Sciatic nerve (tissue), 2 donors: Measurements from ENCODE around the gene DOC2A. TPM values are rescaled to one million over a fixed set of nuclear protein-coding genes. Genes with fewer than 3 reads are reported as not detected.
A peak's percentile ranks its signal among the peaks of the same experiment; 100 is the strongest.
"Not testable (repeated sequence)": the region's sequence is repeated elsewhere in the genome, so short reads cannot be mapped to it uniquely, and the experiment has no call there.

Source experiments
- ATAC-seq: fragments of 200-7000 bp; cut with Tn5 transposase; one replicate; pipeline ENCODE4 v1.9.1; 2020; ENCODE audit warnings: mild to moderate bottlenecking, moderate library complexity
- DNase-seq: peaks from one replicate; pipeline ENCODE4 v3.0.0-alpha.2; 2020; ENCODE audit warnings: low spot score
- intact Hi-C: fragments of 100-400 bp; cut with DNase I; formaldehyde crosslinking; loops from one replicate; pipeline ENCODE4 v1.14.2; 2022
- total RNA-seq: library from RNA; stranded (reverse); fragmentation: NEBNext Ultra II Directional; extraction: Animal tissue kit (Norgen Biotek cat#: 25700); gene quantifications from one replicate; pipeline ENCODE4 v1.2.1, GENCODE V29; 2021
- donor health status: DM: no; HTN: no; CAD: no.
- donor health status: DM: no; HTN: no; CAD: no.

DOC2A gene
- total RNA-seq, 1 donor from 2014 or later = 0.67 TPM

DNA sequence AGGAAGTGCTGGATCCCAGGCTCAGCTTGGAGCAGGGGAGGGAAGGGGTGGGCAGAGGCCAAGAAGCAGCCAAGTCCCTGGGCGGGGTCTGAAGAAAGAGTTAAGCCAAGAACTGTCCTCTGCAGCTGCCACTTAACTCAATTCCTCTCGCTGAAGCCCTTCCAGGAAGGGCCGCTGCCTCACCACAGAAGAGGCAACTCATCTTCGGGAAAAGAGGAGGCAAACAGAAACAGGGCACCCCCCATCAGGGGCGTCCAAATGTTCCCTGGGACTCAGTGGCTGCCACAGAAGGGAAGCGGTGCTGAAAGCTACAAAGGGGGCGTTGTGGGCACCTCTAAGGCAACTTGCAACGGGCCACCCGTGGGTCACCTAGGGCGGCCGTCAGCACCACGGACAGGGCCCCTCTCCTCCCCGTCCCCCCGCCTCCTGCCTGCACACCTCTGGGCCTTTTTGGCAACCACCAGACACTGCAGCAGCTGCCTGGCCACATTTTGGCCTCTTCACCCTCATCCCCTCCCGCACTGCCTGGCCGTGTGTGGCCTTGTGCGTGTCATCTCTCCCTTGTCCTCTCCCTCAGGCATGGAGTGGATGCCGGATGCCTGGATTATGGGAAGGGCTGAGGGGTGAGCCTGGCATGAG is 17.7 kb upstream of the DOC2A start:
- ATAC-seq (peak; percentile 43), DNase-seq (no peak)
- intact Hi-C loops = loop anchor here (10.0 kb wide), 1 partner anchor 334 kb away; no protein-coding TSS in a partner anchor

GRCh38 chr16:30027588-30028437 is 17.0 kb upstream of the DOC2A start:
- intact Hi-C loops = loop anchor here (10.0 kb wide), 1 partner anchor 333 kb away; no protein-coding TSS in a partner anchor
- no peak for DNase-seq
- ATAC-seq = no peak

DNA sequence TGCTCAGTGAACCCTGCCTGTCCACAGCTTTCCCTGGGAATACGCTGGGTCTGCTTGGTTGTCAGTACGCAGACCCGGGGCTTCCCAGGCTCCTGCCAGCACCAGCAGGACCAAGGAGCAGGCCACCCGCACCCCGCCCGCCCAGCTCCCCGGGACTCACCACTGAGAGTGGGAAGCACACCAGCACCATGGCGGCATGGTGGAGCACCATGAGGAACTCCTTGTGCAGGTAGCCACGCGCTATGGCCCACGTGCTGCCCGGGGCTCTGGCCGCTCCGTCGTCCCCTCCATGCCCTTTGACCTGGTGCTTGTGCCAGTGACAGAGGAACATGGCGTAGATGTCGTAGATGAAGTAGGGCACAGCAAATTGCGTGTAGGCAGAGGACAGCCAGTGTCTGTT is 15.6 kb upstream of the DOC2A start:
- no peak for DNase-seq
- intact Hi-C loops = loop anchor here (10.0 kb wide), 1 partner anchor 332 kb away; no protein-coding TSS in a partner anchor
- no peak for ATAC-seq

DNA sequence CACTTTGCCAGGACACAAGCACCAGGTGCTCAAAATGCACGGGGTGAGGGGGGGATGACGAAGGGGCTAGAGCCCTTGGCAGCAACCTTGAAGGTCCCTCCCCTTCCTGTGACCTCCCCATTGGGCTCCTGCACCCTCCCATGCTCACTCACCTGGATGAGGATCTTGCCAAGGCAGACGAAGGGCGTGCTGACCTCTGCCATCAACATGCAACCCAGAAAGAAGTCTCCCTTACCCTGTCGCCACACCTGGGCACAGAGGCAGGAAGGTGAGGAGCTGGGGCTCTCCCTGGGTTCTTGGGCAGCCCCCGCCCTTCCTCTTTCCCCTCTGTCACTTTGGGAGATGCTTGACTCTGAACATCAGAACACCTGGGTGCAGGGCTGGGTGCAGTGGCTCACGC is 14.7 kb upstream of the DOC2A start:
- ATAC-seq (no peak), DNase-seq (no peak)
- intact Hi-C loops = loop anchor here (10.0 kb wide), 1 partner anchor 331 kb away; no protein-coding TSS in a partner anchor

DNA sequence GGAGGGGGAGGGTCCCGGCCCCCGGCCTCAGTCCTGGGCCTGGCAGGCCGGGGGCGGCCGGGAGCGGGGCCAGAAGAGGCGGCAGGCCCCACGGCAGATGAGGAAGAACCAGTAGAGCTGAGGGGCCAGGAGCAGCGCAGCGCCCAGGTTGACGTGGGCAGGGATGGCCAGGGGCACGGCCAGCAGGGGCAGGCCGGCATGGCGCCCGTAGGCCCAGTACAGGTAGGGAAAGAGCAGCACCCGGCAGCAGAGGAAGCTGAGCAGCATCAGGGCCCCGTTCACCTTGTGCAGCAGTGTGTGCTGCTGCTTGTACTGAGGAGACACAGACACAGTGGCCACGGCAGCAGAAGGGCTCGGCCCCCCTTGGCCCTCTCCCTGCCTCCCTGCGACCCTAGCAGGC is 14.3 kb upstream of the DOC2A start:
- DNase-seq (no peak), ATAC-seq (no peak)
- intact Hi-C loops = loop anchor here (10.0 kb wide), 1 partner anchor 330 kb away; no protein-coding TSS in a partner anchor

DNA sequence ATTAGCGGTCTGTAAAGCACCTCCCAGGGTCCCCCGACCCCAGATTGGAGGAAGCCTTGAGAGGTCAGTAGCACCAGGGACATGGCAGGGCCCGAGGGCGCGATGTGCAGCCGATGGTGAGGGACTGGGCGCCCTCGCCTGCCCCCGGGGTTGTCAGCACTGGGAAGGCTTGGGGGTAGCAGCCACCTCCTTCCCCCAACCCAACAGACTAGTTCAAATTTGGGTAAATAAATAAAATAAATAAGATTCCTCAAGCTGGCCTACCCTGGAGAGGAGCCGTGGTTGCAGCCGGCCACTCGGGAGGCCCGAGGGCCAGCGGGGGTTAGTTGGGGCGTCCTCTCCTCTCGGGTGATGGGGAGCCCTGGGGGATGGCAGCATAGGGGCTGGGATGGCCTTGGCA is 13.6 kb upstream of the DOC2A start:
- intact Hi-C loops = loop anchor here (10.0 kb wide), 1 partner anchor 330 kb away; no protein-coding TSS in a partner anchor
- ATAC-seq (no peak), DNase-seq (no peak)

GRCh38 chr16:30023586-30023985 is 12.8 kb upstream of the DOC2A start:
- DNase-seq (no peak), ATAC-seq (no peak)
- intact Hi-C loops = loop anchor here (10.0 kb wide), 1 partner anchor 329 kb away; no protein-coding TSS in a partner anchor

- no peak for ATAC-seq
- DNase-seq = no peak
- intact Hi-C loops = loop anchor here (10.0 kb wide), 1 partner anchor 328 kb away; no protein-coding TSS in a partner anchor
Measured at GRCh38 chr16:30022887-30023286, 12.1 kb upstream of the DOC2A start, which contains the start of gene C16orf92. Gene C16orf92, plus strand, starts transcription at chr16:30023198. Its CDS starts 143 bp downstream, at chr16:30023341.

DNA sequence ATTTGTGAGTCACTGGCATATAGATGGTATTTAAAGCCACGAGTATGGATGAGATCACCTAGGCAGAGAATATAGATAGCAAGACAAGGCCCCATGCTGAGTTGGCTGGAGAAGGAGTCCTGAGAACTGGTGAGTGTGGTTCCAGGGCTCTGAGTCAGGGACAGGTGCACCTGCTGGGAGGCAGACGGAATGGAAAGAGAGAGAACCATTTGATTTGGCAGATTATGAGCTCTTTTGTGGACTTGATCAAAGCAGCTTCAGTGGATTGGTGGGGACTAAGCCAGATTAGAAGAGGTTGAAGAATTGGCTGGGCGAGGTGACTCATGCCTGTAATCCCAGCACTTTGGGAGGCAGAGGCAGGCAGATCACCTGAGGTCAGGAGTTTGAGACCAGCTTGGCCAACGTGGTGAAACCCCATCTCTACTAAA is 7.9 kb upstream of the DOC2A start:
- ATAC-seq (no peak), DNase-seq (no peak)
- intact Hi-C loops = no loop called here

DNA sequence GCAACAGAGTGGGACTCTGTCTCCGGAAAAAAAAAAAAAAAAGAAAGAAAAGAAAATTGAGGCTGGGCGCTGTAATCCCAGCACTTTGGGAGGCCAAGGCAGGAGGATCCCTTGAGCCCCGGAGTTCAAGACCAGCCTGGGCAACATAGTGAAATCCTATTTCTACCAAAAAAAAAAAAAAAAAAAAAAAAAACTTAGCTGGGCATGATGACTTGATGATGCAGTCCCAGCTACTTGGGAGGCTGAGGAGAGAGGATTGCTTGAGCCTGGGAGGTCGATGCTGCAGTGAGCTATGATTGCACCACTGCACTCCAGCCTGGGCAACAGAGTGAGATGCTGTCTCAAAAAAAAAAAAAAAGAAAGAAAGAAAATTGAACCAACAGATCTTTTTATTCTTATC is 7.1 kb upstream of the DOC2A start:
- intact Hi-C loops = not testable (repeated sequence)

GRCh38 chr16:30017277-30017656 is 6.4 kb upstream of the DOC2A start:
- ATAC-seq (no peak), DNase-seq (no peak)
- intact Hi-C loops = no loop called here

More for the DNA sequence above, 7.1 kb upstream of the DOC2A start:
- not testable (repeated sequence) for DNase-seq, ATAC-seq

GRCh38 chr16:30016555-30017276 is 5.9 kb upstream of the DOC2A start:
- DNase-seq = no peak
- no peak for ATAC-seq
- intact Hi-C loops = no loop called here

DNA sequence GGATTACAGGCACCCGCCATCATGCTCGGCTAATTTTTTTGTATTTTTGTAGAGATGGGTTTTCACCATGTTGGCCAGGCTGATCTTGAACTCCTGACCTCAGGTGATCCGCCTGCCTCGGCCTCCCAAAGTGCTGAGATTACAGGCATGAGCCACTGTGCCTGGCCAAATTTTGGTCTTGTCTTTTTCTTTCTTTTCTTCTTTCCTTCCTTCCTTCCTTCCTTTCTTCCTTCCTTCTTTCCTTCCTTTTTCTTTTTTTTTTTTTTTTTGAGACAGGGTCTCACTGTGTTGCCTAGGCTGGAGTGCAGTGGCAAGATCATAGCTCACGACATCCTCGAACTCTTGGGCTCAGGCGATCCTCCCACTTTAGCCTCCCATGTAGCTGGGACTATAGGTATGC is 4.6 kb upstream of the DOC2A start:
- DNase-seq, intact Hi-C loops, ATAC-seq: not testable (repeated sequence)

DNA sequence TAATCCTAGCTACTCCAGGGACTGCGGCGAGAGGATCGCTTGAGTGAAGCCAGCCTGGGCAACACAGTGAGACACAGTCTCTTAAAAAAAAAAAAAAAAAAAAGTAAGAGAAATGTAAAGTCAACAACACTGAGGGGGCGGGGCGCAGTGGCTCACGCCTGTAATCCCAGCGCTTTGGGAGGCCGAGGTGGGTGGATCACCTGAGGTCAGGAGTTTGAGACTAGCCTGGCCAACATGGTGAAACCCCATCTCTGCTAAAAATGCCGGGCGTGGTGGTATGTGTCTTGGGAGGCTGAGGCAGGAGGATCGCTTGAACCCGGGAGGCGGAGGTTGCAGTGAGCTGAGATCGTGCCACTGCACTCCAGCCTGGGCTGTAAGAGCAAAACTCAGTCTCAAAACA is 1.8 kb upstream of the DOC2A start:
- DNase-seq, ATAC-seq, intact Hi-C loops: not testable (repeated sequence)

- ATAC-seq = no peak
- intact Hi-C loops = no loop called here
- DNase-seq = no peak
Measured at GRCh38 chr16:30011714-30012504, 1.1 kb upstream of the DOC2A start.

DNA sequence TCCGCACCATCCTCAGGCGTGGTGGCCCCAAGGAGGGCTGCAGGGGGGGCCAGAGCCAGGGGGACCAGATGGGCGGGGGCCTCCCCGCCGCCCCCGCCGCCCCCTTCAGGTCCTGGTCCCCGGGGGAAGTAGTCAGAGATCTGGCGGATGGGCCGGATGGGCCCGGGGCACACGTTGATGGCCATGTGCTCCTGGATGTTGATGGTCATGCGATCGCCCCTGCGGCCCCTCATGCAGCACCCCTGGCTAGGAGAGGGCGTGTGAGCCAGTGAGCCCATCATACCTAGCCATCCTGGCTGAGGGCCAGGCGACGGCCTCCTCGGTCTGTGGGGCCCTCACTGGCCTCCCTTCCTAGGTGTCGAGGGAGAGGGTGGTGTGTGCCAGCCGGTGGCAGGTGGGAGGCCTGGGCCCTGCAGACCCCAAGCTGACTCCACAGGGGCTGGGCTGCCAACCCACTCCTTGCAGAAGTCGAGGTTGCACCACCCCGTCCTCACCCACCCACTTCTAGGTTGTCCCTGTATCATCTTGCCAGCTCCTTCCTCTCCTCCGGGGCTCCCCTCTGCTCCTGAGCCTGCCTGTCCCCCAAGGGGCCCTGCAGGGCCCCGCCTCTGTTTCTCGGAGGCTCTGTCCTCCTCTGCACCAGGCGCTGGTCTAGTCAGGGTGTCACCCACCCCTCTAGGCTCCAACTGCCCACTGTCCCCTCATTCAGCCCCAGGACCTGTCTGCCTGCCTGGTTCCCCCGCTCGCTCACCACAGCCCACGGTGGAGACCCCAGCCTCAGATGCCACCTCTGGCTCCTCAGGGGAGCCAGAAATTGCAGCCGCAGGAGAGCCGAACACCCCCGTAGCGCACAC is 610 bp downstream of the DOC2A start:
- no peak for ATAC-seq
- no peak for DNase-seq
- intact Hi-C loops = loop anchor here (10.0 kb wide), 2 partner anchors 85 to 155 kb away; partner anchors contain the start of gene KCTD13
